Measurements from ENCODE around the gene RBM15B. TPM values are rescaled to one million over a fixed set of nuclear protein-coding genes. Genes with fewer than 3 reads are reported as not detected.
A peak's percentile ranks its signal among the peaks of the same experiment; 100 is the strongest.
"Not testable (repeated sequence)": the region's sequence is repeated elsewhere in the genome, so short reads cannot be mapped to it uniquely, and the experiment has no call there.

The RBM15B gene, protein sequence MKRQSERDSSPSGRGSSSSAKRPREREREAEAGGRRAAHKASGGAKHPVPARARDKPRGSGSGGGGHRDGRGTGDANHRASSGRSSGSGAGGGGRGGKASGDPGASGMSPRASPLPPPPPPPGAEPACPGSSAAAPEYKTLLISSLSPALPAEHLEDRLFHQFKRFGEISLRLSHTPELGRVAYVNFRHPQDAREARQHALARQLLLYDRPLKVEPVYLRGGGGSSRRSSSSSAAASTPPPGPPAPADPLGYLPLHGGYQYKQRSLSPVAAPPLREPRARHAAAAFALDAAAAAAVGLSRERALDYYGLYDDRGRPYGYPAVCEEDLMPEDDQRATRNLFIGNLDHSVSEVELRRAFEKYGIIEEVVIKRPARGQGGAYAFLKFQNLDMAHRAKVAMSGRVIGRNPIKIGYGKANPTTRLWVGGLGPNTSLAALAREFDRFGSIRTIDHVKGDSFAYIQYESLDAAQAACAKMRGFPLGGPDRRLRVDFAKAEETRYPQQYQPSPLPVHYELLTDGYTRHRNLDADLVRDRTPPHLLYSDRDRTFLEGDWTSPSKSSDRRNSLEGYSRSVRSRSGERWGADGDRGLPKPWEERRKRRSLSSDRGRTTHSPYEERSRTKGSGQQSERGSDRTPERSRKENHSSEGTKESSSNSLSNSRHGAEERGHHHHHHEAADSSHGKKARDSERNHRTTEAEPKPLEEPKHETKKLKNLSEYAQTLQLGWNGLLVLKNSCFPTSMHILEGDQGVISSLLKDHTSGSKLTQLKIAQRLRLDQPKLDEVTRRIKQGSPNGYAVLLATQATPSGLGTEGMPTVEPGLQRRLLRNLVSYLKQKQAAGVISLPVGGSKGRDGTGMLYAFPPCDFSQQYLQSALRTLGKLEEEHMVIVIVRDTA
- polyA plus RNA-seq (2013, experiment 1 of 2; ENCODE audit: insufficient read length): 27.1 TPM
- polyA plus RNA-seq (2013, experiment 2 of 2; ENCODE audit: insufficient read length): 27.4 TPM

DNA sequence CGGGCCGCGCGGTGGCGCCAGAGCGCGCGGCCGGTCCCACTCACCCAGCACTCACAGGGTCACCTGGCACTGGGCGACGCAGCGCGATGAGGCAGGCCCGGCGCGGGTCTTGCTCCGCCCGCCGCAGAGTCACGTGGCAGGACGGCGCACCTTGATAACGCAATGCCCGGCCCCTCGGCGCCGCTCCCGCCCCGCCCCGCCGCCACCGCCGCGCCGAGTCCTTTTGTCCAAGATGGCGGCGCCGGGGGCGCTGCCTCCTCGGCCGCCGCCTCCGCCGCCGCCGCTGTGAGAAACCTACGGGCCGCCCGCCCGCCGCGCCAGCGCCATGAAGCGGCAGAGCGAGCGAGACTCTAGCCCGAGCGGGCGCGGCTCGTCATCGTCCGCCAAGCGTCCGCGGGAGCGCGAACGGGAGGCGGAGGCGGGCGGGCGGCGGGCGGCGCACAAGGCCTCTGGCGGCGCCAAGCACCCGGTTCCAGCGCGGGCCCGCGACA is at the start of gene RBM15B:
TSS of gene RBM15B (plus strand) at position 211 of the 491 bp plus-strand sequence. CDS start at position 326, 115 bp downstream.
- peak; percentile 97 for DNase-seq

GRCh38 chr3:51343918-51344687 is 47.0 kb upstream of the RBM15B start:
- DNase-seq: peak; percentile 77

DNA sequence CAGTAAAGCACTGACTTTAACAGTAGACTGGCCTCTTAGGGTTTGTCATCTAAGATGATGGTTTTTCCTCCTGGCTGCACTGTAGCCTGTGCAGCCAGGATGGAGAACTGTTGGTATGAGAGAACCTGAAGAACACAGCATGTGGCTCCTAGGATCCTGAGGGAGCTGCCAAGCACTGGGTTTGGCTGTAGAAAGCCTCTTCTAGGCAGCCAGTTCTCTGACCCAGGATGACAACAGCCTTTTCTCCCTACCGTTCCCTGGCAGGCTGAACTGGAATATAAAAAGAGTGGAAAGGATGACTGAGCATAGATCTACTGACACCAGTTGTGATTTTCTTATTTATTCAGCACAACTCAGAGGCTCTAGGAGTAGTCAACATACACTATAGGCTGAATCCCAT is 40.3 kb upstream of the RBM15B start:
- no peak for DNase-seq

DNA sequence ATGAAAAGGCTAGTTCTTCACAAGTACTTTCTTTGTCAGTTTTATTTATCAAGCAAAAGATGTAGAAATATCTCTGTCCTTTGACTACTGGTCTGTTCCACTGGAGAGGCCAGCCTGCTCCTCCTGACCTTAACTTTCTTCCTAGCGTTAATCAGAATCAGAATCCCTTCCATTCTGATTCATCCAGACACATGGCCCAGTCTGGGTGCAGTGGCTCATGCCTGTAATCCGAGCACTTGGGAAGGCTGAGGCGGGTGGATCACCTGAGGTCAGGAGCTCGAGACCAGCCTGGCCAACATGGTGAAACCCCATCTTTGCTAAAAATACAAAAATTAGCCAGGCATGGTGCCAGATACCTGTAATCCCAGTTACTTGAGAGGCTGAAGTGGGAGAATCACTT is 38.0 kb upstream of the RBM15B start:
- DNase-seq: no peak

GRCh38 chr3:51353691-51354090 is 37.4 kb upstream of the RBM15B start:
- DNase-seq: no peak

- no peak for DNase-seq
Measured at GRCh38 chr3:51354172-51354571, 36.9 kb upstream of the RBM15B start.

- DNase-seq: no peak
Measured at GRCh38 chr3:51354731-51355615, 36.1 kb upstream of the RBM15B start.

DNA sequence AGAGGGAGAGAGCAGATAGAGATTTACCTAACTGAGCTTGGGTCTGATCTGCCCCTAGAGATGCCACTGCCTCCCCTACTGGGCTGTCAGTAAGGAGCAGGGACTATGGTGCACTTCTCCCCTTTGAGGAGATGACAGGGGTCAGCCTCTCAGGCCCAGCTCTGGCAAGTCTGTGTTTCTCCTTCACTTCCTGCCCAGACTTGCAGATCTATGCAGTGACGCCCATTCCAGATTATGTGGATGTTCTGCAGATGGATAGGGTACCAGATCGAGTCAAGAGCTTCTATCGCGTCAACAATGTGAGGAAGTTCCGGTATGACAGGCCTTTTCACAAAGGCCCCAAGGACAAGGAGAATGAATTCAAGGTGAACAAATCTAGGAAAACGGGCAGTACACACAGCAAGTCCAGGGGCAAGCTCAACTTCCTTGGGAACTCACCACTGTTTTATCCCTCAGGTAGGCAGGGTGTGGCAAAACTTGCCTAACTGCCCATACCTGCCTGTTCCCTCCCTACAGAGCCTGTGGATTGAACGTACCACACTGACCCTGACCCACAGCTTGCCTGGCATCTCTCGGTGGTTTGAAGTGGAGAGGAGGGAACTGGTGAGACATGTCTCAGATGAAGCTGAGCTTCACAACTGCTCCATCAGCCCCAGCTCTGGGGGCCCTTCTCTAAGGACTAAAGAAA is 35.0 kb upstream of the RBM15B start:
- DNase-seq: no peak

DNA sequence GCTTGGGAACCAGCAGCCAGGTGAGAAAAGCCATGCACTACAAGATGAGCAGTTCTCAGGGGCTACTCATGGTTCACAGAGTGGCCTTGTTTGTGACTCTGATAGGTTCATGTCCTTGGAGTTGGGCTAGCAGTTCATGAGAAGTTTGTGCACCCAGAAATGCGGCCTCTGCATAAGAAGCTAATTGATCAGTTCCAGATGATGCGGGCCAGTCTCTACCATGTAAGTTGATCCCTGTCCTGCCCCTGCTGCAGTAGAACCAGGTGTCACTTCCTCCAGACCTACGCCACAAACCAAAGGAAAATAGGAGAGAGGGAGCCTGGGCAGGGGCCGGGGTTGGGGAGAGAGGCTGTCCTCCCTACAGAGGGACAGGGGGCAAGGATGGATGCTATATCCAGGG is 33.2 kb upstream of the RBM15B start:
- no peak for DNase-seq

DNA sequence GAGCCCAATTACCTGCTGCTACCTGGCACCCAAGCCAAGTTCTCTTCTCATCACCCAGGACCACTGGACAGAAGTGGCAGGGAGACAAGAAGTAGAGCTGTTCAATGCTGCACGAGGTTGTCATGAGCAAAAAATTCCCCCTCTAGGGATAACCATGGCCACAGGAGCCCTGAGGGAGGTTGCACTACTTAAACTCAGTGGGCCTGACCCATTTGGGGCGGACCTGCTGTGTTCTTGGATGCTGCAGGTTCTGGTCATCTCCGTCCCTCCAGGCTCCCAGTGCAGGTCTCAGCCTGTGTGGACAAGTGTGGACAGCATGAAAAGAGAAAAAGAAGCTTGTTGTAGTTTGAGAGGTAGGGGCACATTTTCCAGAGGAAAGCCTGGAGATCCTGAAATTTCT is 32.1 kb upstream of the RBM15B start:
- no peak for DNase-seq

DNA sequence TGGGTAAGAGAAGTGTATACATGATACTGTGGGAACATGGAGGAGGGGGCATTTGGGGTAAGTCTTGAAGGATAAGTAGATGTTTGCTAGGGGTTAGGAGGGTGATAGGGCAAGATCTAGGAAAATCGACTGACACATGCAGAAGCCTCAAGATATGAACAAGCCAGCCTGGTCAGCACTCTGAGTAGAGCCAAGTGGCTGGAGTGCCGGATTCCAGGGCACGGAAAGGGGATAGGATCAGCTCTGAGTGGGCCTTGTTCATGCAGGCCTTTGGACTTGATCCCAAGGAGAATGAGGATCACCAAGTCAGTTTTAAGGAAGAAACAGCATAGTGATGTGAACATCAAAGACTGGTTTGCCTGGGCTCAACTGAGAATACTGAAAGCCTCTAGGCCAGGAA is 30.3 kb upstream of the RBM15B start:
- DNase-seq: no peak

DNA sequence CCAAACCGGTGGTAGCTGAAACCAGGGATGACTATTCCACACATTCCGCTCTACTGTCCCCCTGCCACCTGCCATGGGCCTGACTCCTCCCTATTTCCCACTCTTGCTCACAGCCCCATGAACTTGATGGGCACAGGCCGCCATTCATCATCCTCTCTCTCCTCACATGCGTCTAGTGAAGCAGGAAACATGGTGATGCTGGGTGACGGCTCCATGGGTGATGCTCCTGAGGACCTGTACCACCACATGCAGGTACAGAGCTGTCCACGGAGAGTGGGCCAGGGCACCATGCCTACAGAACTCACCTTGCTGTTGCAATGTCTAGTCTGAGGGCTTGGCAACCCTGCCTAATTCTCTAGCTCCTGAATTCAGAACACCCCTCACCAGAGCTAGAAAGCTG is 29.3 kb upstream of the RBM15B start:
- DNase-seq: no peak

DNA sequence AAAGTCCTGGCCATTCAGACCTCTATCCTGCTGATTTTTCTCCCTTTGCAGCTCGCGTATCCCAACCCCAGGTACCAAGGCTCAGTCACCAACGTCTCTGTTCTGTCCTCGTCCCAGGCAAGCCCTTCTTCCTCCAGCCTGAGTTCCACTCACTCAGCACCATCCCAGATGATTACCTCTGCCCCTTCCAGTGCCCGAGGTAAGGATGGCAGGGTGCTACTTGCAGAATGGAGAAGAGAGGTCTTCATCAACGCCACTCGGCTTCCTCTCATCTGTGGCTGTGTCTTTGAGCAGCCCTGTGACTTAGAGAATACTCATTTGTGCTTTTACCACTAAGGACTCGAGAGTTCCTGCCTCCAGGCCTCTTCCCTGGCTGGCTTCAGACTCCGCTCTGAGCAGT is 28.6 kb upstream of the RBM15B start:
- DNase-seq: no peak

DNA sequence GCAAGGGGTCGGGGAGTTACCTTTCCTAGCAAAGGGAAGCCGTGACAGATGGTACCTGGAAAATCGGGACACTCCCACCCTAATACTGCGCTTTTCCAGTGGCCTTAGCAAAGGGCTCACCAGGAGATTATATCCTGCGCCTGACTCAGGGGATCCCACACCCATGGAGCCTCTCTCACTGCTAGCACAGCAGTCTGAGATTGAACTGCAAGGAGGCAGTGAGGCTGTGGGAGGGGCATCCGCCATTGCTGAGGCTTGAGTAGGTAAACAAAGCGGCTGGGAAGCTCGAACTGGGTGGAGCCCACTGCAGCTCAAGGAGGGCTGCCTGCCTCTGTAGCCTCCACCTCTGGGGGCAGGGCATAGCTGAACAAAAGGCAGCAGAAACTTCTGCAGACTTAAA is 22.8 kb upstream of the RBM15B start:
- not testable (repeated sequence) for DNase-seq

DNA sequence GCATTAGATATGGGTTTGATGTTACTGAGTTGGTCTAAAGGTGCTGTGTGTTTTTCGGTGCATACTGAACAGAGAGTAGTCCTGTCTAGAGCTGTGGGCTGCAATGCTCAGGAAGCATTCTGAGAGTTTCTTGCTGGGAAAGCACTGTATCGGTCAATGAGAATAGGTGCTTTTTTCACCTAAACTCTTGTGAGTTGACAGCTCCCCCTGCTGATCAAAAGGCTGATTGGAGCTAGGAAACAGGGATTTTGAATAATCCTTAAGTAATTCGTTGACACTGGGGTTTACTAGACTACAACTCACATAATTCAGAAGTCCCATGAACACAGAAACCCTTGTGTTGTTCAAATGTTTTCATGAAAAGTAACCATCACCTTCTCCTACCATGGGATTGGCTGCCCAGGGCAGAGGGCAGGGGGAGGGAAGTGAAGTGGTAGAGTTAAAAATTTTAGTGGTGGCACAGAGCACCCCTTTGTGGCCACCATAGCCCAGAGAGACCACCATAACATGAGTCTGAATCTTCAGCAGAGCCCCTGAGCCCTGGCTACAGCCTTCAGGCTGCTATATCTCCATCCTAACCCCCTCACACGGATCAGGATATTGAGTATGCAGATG is 19.0 kb upstream of the RBM15B start:
- DNase-seq: peak; percentile 73

GRCh38 chr3:51373658-51374421 is 17.2 kb upstream of the RBM15B start:
- no peak for DNase-seq

- DNase-seq: no peak
Measured at GRCh38 chr3:51374456-51374855, 16.6 kb upstream of the RBM15B start.

GRCh38 chr3:51375136-51375535 is 15.9 kb upstream of the RBM15B start:
- DNase-seq: no peak

DNA sequence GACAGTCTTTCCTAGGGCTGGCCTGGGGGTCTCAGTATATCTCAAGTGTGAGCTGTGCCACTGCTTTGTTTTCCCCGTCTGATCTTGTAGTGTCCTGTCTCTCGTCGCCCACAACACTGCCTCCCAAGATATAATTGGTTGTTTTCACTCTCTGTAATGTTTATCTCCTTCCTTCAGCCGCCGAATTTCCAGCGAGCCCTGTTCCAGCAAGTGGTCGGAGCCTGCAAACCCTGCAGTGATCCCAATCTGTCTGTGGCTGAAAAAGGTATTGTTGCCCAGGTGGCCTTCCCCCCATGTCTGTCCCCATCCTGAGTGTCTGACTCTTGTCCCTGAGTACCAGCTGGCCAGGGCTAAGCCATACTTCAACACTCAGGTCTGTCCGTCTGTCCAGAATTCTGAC is 15.5 kb upstream of the RBM15B start:
- no peak for DNase-seq

DNA sequence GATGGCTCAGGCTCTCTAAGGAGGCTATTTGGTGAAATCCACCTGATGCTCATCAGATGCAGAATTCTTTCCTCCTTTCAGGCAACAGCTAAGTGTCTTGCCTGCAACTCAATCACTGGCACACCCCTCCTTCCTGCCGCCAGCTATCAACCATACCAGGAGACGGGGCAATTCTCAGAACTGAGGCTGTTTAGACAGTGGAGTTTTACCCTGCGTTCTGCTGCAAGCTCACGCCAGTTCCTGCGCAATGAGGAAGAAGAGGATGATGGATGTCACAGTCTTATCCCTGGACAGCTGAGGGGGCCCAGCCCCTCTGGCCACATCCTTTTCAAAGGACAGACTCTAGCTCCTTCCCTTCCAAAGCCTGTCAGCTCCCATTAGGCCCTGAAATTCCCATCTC is 13.0 kb upstream of the RBM15B start:
- DNase-seq: no peak

Measured in fibroblast of skin of scalp (primary cell).